Left ventricle myocardium inferior (tissue), 1 donor: ENCODE data around the gene COL15A1. TPM values are rescaled to one million over a fixed set of nuclear protein-coding genes. Genes with fewer than 3 reads are reported as not detected.

ENCODE experiments used
- DNase-seq: peaks from one replicate; pipeline ENCODE4 v3.0.0-alpha.2; 2020
- H3K27ac ChIP-seq: fragments of 200-600 bp; replicated peaks from 2 replicates; pipeline ENCODE4 v1.8.0; 2021
- H3K27me3 ChIP-seq: fragments of 200-600 bp; 2 replicates; pipeline ENCODE4 v1.8.0; 2021; ENCODE audit warnings: low read depth
- H3K36me3 ChIP-seq: fragments of 200-600 bp; 2 replicates; pipeline ENCODE4 v1.8.0; 2021
- H3K4me1 ChIP-seq: fragments of 200-600 bp; 2 replicates; pipeline ENCODE4 v1.8.0; 2021
- H3K4me3 ChIP-seq: fragments of 200-600 bp; 2 replicates; pipeline ENCODE4 v1.8.0; 2021; ENCODE audit warnings: mild to moderate bottlenecking, moderate library complexity
- H3K9me3 ChIP-seq: fragments of 200-600 bp; replicated peaks from 2 replicates; pipeline ENCODE4 v1.8.0; 2021
- intact Hi-C: fragments of 100-400 bp; cut with micrococcal nuclease; formaldehyde crosslinking; loops from one replicate; pipeline ENCODE4 v1.11.0; 2022
- total RNA-seq: library from RNA; stranded (reverse); fragmentation: NEBNext Ultra II Directional; extraction: Animal tissue kit (Norgen Biotek cat#: 25700); gene quantifications from one replicate; pipeline ENCODE4 v1.2.1, GENCODE V29; 2021
- TF ChIP-seq, protein P1 (sequence below): fragments of 200-600 bp; IDR thresholded peaks from 2 replicates; pipeline ENCODE4 v1.8.0; 2021; ENCODE audit warnings: antibody characterized with exemption, mild to moderate bottlenecking, borderline replicate concordance
- donor health status: DM: no; HTN: yes; CAD: no; lungs with severe emphysema.

COL15A1 gene
- total RNA-seq, 1 donor from 2014 or later: 45.4 TPM

DNA sequence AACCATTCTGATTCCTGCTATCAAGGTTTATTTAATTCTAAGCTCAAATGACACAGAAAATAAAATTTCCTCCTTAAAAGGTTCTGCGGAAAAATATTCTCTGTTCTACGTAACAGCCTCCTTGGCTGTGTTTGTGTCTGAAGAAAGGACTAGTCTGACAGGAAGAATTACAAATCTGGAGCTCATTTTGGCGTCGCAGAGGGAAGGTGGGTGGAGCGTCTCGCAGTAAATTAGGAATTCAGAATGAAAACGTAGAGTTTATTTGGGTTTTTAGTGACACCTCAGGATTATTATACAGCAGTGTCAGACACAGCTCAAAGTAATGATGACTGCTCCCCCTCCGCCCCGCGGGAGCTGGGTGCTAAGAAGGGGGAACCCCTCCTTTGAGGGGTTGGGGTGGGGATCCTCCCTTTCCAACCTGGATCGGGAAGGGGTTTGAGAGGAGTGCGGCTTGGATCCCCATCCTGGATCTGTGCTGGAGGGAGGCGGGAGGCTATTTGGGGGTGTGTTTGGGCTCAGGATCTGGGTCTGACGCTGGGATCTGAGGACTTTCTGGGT, 160.3 kb downstream of the COL15A1 start:
- Histone ChIP-seq H3K4me1 (peaks cover 51% of the 10 kb centered on the region), H3K27me3 (no peaks in the 10 kb centered on the region), H3K4me3 (peak overlapping the region; percentile 93), H3K27ac (peak overlapping the region; percentile 91), H3K36me3 (no peaks in the 10 kb centered on the region), H3K9me3 (no peaks in the 10 kb centered on the region)
- intact Hi-C loops: no loop called here
- TF ChIP-seq, protein P1, sequence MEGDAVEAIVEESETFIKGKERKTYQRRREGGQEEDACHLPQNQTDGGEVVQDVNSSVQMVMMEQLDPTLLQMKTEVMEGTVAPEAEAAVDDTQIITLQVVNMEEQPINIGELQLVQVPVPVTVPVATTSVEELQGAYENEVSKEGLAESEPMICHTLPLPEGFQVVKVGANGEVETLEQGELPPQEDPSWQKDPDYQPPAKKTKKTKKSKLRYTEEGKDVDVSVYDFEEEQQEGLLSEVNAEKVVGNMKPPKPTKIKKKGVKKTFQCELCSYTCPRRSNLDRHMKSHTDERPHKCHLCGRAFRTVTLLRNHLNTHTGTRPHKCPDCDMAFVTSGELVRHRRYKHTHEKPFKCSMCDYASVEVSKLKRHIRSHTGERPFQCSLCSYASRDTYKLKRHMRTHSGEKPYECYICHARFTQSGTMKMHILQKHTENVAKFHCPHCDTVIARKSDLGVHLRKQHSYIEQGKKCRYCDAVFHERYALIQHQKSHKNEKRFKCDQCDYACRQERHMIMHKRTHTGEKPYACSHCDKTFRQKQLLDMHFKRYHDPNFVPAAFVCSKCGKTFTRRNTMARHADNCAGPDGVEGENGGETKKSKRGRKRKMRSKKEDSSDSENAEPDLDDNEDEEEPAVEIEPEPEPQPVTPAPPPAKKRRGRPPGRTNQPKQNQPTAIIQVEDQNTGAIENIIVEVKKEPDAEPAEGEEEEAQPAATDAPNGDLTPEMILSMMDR: no peak
- DNase-seq: peak; percentile 15

- DNase-seq: peak; percentile 95
- peak within 1 kb of the TSS; percentile 91 for H3K27ac ChIP-seq
- peaks cover 57% of the 10 kb centered on the region for H3K4me1 ChIP-seq
- no peaks in the 10 kb centered on the region for H3K36me3 ChIP-seq
- intact Hi-C loops: no loop called here
- H3K4me3 ChIP-seq: peak within 1 kb of the TSS; percentile 93
- no peaks in the 10 kb centered on the region for H3K27me3 ChIP-seq
- TF ChIP-seq, protein P1: peak; percentile 21
- no peaks in the 10 kb centered on the region for H3K9me3 ChIP-seq
Observed at GRCh38 chr9:99104459-99105151, 160.9 kb downstream of the COL15A1 start, which contains the start of gene TGFBR1. Gene TGFBR1 (plus strand): TSS chr9:99105113. CDS start chr9:99105206, 93 bp downstream.

- H3K9me3 ChIP-seq: no peaks in the 10 kb centered on the region
- intact Hi-C loops: no loop called here
- H3K36me3 ChIP-seq: no peaks in the 10 kb centered on the region
- H3K4me1 ChIP-seq: peaks cover 60% of the 10 kb centered on the region
- peak; percentile 82 for DNase-seq
- H3K4me3 ChIP-seq: peak overlapping the region; percentile 93
- TF ChIP-seq, protein P1: no peak
- H3K27me3 ChIP-seq: no peaks in the 10 kb centered on the region
- H3K27ac ChIP-seq: peak overlapping the region; percentile 91
Observed at GRCh38 chr9:99105152-99106043, 161.7 kb downstream of the COL15A1 start.

DNA sequence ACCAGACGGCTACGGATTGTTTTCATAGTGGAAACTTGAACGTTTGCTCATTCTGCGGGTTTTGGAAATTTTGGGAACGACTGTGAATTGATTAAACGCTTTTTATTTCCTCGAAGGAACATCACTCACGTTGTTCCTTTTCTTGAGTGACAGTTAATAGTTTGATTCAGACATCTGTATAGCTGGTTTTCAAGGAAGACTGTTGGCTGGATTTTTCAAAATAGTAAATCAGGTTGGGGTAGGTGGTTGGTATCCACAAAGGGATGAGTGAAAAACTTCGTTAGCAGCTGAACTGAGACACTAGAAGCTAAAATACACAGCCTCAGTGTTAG, 162.3 kb downstream of the COL15A1 start:
- TF ChIP-seq, protein P1: no peak
- intact Hi-C loops: no loop called here
- no peak for DNase-seq
- peak overlapping the region; percentile 91 for H3K27ac ChIP-seq
- H3K36me3 ChIP-seq: no peaks in the 10 kb centered on the region
- peak overlapping the region; percentile 93 for H3K4me3 ChIP-seq
- peaks cover 65% of the 10 kb centered on the region for H3K4me1 ChIP-seq
- no peaks in the 10 kb centered on the region for H3K9me3 ChIP-seq
- no peaks in the 10 kb centered on the region for H3K27me3 ChIP-seq

DNA sequence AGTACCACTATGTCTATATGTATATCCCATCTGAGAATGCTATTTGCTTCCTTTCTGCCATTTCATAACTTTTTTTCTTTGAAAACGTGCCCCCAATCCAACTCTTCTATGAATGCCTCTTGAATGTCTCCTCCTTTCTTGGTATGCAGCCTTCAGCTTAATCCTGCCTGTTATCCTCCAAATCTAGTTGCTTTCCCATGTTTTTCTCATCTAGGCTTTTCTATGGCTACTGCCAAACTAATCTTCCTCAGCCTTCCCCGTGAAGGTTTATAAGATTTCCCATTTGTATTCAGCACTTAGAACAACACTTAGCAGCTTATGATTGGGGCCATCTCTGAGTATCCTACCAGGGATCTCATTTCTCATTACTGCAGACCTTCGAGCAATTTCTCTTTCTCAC, 163.7 kb downstream of the COL15A1 start:
- no peak for DNase-seq
- Histone ChIP-seq H3K4me1 (peaks cover 77% of the 10 kb centered on the region), H3K4me3 (peak overlapping the region; percentile 93), H3K27me3 (no peaks in the 10 kb centered on the region), H3K36me3 (no peaks in the 10 kb centered on the region), H3K9me3 (no peaks in the 10 kb centered on the region), H3K27ac (peak overlapping the region; percentile 28)
- intact Hi-C loops: no loop called here
- TF ChIP-seq, protein P1: no peak
